Islet of Langerhans (tissue), 1 donor: ENCODE results near the gene LYVE1.

Experiments used
- FAIRE-seq: peaks from one replicate; lab custom pipeline; 2011; peaks lifted over from hg19 to GRCh38; lab: Jason Lieb, UNC

LYVE1 gene

DNA sequence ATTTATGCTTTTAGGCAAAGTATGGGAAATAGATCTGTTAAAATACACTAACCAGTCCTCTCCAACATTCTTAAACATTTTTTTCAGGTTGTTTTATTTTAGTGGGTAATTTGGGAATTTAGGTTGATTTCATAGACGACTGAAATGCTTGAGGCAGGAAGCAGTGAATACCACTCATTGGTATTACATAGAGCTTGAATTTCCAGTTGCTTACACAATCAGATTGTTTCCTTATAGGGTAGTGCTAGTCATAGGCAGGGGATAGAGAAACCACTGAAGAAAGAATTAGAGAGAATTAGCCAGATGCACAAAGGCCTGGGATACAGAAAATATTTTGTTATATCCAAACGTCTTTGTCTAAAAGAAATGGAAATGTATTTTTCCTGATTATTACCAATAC, 23.9 kb upstream of the LYVE1 start:
- no peak for FAIRE-seq

DNA sequence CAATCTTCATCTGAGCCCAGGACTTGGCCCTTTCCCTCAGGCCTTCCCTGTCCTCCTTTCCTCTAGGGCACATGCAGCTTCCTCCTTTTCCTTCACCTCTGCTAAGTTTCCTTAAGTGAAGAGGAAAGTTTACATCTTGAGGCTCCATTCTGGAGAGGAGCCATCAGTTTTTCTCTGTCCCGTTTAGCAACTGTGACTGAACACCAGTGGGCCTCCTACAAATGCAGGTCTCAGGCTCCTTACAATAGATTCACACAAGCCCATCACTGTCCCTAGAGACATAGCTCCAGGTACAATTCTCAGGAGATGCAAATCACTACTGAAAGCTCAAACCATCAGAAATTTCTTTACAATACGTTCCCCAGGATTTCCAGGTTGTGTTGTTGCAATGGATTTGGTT, 23.3 kb upstream of the LYVE1 start:
- no peak for FAIRE-seq

DNA sequence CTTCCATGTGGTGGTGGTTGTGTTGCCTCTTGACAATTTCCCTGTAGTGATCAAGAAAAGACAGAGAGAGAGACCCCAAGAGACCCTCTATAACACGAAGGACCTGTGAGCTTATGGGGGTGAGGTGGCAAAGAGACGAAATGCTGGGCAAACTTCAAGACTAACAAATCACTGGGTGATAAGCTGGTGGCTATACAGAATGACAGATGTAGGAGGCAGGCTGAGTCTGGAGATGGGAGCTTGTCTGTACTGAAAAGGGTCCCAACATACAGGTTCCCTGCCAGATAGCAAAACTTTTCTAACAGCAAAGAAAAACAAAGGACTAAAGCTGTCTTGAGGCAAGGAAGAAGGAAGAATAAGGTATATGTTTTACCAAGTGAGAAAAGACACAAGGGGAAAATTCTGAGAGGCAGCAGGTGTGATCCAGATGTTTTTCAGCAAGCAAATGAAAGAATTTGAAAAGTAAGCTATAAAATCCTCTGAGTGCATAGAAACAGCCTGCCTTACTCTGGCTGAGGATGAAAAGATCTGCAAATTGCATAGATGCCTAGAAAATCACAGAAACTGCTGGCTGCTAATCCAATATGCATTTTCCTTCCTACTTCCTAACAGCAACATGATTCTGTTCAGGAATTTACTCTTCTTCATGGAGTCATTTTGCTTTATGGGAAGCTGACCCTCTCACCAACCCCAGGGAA, 21.9 kb upstream of the LYVE1 start:
- FAIRE-seq: no peak

DNA sequence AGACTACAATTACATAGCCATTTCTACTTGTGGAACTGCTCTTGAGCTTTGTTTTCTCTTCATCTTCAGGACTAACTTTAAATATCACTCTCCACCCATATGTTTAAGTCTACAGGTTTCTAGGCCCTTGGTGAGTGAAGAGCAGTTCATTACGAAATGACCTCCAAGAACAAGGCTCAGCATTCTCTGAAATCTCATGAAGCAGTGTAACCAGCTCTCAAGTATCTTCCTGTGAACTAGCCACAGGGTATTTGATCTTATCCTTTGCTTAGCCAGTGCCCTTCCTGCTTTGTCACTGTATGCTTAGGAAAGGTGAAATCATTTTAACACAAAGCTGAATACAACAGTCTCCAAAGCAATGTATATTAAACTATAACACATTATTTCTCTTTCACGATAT, 20.4 kb upstream of the LYVE1 start:
- FAIRE-seq: no peak

DNA sequence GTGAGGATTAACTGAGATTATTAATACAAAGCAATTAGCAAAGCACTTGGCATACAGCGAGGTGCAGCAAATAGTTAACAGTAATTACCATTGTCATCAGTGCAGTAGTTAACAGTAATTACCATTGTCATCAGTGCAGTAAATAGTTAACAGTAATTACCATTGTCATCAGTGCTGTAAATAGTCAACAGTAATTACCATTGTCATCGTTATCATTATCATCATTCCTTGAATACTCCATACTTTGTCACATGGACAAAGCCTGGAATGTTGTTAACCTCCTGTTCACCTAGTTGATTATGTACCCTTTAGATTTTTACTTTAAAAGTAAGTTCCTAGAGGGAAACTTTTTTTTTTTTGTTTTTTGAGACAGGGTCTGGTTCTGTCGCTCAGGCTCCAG, 19.5 kb upstream of the LYVE1 start:
- FAIRE-seq: no peak

DNA sequence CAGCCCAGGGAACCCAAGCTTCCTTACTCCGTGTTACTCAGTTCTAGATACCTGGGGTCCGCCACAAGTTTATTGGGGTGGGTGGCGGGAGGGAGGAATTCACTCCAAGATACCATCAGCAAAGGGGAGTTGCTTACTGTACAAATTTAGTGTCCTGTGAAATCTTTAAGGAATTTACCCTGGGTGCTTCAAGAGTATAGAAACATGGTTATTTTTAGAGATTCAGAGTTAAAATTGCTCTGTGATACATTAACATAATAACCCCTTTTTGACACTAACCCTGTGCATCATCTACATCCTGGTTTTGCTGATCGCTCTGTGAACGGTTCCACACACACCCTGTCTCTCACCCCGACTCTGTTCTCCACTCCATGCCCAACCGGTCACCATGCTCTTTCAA, 18.9 kb upstream of the LYVE1 start:
- no peak for FAIRE-seq

DNA sequence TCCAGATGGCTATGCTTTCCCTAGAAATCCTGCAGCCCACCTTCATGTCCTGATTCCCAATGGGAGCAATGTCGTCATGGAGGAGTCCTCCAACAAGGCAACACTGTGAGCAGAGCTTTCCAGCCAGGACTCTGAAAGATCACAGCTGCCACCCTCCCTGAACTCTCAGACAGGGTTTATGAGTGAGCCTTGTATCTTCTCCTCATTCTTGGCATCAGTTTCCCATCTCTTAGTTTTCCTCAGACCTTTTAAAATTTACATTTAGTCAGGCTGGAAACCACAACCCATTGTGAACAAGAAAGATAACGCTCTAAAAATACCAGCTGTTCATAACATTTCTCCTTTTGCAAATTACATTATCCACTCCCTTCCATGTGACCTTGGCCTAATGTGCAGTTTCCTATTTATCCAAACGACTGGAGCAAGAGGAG, 15.6 kb upstream of the LYVE1 start:
- no peak for FAIRE-seq

DNA sequence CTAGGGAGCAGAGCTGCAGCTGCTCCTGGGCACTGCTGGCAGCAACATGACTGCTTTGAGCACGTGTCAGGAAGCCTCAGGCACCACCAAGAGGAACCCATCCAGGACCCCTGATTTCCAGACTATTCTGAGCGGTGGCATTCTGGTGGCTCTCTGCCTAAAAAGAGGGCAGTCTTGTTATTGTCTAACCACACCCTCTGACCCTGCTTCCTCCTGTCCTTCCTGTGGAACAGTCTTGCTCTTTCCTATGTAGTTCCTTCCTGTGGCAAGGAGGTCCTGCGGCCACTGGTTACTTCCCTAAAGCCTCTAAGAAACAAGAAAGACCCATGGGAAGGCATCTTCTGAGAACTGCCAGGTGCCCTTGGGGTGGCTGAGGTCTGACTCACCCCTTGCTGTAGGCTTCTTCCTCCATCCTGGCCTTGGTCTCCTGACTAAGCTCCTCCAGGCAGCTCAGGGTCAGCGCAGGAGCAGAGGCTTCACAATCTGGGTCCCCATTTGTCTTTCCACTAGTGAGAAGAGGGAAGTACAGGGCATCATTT, 13.1 kb upstream of the LYVE1 start:
- no peak for FAIRE-seq

DNA sequence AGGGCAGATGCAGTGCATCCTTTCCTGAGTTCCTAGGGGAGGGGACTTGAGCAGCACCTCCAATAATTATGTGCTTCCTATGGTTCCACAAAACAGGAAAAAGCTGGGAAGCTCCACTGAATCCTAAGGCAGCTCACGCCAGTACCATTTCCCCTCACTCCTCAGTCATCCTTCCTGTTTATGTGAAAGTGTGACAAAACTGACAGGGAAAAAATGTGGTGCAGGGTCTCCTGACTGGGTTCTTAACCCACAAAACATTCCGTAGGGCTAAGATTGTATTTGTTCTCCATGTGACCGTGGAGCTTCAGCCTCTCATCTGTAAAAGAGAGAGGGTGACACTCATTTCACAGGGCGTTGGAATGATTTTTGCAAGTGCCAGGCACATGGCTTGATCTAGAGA, 12.2 kb upstream of the LYVE1 start:
- FAIRE-seq: no peak

DNA sequence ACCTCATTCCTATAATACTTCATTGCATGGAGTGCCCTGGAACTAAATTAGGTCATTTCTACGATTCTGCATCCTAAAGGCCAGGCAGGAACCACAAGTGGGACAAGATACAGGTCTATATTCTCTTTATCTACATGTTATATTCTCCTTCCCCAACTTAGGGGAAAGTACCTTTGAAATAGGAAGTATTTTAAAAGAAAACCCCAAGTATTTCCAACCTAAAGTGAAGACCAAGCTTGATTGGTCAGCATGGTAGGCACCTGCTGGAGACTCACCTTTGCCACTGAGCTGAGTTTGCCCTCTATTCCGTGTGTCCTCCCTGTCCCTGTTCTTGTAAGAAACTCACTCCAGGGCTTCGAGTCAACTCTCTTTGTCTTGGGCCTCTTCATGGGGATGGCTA, 11.2 kb upstream of the LYVE1 start:
- no peak for FAIRE-seq

DNA sequence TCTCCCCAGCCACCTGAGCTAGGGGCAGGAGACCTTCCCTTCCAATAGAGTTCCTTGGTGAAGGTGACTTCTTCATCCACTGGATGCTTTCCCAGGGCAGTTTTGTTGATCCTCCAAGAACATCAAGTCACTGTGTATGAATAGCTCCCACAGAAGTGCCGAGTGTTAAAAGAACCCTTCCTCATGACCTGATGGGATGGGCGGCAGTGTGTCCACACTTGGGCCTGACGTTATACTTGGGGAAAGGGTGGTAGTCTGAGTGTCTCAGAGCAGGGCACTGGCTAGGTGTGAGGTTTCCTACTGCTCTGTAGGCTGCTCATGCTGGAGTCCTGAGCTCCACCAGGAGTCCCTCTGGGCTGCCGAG, 7.6 kb upstream of the LYVE1 start:
- no peak for FAIRE-seq

DNA sequence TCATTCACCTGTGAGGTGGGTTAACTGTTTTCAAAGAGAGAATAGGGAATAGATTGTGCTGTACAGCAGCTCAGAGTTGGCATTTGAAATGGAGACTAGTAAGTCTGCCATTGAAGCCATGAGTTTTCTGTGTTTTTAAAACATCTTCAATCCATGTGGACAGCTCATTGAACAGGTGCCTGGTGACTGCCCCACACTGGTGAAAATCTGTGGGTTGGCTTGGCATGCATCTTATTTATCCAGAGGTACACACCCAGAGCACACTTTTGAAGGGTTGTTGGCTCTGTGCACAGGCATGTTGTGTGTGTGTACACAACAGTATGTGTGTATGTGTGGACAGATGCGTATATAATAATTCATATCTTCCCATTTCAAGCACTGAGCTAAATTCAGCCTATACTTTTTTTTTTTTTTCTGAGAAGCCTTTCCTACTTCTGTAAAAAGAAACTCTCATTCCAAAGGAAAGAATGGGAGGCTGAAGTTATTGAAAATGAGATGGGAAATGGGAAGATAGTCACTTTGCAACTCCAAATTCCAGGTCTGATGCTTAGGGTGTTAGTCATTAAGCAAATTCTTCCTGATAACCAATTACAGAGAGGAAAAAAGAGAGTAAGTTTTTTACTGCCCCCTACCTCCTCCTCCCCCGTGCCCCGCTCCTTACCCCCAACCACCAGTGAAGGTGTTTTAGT, 7.0 kb upstream of the LYVE1 start:
- FAIRE-seq: no peak

DNA sequence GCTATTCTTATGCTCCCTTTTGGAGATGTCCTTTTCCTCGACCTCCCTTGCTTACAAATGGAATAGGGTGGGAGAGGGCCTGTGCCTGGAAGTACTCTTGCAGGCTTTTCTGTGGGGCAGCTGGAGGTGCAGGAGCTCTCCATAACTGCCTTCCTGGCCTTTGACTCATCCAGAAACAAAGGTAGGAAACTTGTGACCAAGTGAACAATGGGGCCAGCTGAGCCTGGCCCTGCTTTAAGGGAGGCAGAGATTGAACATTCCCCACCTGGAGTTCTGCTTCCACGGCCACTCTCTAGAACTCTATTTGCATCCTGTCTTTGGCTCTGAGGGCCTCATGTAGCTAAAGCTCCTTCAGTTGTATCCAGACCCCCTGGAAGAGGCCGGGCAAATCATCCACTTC, 5.1 kb upstream of the LYVE1 start:
- FAIRE-seq: no peak

DNA sequence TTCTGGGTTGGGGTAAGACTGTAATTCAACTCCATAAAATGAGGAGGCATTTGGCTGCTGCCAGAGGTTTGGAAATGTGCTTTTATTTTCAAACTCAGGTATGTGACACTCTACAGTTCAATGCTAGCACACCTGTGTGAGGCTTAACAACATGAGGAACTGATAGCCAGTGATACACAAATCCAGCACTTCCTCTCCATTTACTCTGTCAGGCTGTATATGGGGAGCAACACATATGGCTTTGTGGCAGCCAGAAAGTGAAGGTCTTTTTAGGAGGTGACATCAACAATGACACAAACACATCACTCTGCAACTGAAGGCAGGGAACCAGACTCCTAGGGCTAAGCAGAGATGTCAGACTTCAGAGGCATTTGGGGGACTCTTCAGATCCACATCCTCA, 4.6 kb upstream of the LYVE1 start:
- FAIRE-seq: no peak

DNA sequence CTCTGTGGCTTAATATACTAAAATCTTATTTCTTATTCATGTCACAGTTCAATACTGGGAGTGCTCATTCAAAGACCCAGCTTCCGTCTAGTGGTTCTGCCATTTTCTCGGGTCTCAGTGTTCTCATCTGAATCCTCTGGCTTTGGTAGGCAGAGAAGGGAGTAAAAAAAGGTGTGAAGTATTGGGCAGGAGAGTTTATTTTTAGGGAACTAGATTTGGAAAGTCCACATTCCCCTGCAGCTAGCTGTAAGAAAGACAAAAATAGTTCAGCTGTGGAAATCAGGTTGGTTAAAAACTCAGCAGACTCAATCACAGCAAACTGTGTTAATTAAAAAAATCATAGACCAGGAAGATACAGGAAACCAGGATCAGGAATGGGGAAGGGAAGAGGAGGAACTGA, 4.1 kb upstream of the LYVE1 start:
- FAIRE-seq: no peak

DNA sequence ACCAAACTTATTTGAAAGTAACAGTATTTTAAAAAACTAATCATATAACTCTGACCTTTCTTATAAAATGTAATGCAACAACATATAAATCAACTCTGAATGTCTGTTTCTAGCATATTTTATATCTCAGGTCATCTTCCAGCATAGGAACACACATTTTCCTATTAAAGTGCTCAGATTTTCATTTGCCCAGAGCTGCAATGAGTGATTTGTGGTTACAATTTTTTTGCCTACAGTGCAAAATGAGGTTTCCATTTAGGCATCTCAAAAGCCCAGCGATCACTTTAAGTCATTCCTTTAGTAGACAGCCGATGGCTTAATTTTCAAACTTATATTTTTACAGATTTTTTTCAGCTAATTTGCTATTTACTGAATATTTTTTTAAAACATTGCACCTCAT, 1.0 kb downstream of the LYVE1 start:
- no peak for FAIRE-seq

DNA sequence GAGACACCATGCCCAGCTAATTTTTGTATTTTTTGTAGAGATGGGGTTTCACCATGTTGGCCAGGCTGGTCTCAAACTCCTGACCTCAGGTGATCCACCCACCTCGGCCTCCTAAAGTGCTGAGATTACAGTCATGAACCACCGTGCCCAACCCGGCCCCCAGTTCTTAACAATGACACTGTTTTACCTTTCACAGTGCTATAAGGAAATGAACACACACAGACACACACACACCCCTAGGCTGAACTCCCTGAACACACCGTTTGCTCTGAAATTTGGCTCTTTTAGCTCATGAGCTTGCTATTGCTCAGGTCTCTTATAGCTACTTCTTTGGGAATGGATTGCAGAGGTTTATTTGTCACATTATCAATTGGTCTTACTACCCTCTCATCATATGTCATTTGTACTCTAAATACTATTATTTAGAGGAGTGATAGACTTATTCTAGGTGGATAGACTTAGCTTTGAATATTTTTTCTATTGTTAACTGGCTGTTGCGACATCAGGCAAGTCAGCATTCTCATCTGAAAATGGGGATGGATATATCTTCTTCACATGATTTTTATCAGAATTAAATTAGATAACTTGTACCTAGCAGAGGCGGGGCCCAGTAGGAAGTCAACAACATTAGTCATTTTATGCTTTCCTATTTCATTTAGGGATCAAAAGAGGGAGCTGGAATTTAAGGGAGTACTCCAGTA, 2.1 kb downstream of the LYVE1 start:
- no peak for FAIRE-seq

DNA sequence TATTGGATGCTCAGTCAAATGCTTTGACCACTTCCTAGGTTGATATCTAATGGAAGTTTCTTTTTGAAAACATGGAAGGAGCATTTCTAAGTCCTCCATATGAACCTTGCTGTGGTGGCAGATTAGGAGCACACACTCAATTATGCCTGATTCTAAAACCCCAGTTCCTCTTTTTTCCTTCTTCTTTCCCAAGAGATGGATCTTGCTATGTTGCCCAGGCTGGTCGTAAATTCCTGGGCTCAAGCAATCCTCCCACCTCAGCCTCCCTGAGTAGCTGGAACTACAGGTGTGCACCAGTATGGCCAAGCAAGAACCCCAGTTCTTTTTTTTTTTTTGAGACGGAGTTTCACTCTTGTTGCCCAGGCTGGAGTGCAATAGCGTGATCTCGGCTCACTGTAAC, 3.0 kb downstream of the LYVE1 start:
- FAIRE-seq: no peak

DNA sequence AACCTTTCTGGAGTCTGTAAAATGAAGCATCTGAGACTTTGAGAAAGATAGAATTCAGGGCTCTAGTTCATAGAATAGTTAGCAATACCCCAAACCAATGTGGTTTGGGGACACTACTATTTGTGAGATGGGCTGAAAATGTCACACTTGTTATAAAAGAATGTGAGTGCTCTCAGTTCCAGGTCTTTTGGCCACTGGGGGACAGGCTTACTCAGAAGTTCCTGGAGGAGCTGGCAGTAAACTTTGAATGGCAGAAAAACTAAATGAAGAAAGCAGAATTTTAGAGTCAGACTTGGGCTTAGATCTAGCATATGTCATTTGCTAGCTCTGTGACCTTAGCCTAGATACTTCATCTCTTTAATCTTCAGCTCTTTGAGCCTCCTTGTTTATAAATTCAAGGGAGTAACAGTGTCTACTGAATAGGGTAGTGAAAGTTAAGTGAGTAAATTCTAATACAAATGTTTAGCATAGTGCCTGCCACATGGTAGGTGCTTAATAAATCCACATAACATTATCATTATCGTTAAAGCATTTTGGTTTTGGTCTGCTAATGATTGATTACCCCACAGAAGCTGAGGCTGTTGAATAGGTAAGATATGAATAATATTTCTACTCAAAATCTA, 3.7 kb downstream of the LYVE1 start:
- FAIRE-seq: no peak

DNA sequence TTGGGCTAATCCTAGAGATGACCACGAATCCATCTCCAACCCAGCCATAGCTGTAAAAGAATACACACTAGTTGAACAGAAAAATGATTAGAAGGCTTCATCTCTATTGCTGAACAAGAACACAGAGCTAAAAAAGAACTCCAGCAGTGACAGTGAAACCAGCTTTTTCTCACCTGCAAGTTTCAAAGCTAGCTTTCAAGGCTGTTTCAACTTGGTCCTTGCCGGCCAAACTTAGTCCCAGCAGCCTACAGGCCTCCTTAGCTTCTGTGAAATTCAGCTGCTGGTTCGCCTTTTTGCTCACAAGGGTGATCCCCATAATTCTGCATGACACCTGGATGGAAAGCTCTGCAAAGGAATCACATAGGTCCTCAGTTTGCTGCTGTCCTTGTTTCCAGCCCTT, 4.4 kb downstream of the LYVE1 start:
- FAIRE-seq: no peak

DNA sequence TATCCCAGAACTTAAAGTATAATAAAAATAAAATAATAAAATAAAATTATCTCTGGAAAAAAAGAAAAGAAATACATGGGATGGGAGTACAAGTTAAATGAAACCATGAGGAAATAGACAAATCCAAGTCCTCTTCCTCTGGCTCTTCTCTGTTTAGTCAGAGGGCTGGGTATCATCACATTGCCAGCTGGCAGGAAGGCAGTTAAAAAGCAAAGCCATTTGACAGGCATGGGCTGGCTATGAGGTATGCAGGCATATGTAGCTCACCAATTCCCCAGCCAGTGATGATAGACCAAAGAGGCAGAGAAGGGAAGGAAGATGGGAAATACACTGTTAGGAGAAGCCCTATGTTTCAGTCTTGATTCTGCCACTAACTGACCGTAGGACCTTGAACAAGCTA, 6.5 kb downstream of the LYVE1 start:
- FAIRE-seq: no peak

DNA sequence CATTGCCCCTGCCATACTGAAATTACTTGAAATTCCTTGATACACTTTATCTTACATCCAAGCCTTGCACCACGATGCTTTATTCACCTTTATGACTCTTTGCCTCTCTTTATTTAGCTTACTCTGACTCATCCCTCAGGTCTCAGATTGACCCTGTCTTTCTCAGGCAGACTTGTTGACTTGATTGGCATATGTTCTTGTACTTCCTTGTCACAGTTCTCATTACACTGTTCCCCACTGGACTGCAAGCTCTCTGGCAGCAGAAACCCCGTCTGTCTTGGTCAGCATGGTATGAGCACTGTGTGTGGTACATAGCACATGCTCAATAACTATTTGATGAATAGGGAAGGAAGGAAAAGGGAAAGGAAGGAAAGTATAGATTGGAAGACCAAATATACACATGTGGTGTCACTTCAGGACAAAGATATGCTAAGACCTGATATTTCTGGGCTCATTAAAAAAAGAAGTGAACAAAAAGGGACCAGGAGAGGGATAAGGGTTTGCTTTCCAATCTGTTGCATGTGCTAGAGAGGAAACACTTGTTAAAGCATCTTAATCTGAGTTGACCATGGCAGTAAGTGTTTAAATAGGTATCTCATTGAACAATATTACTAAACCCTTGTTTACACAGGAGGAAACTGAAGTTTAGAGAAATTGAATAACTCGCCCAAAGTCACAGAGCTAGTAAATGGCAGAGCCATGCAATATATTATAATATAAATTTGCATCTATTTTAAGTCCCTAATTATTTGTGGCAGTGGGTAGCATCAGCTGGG, 7.2 kb downstream of the LYVE1 start:
- FAIRE-seq: no peak
